Measurements from ENCODE around the gene NFATC2.

NFATC2 gene

GRCh38 chr20:51560042-51560441 lies 17.5 kb upstream of the NFATC2 start:
- H3K27me3 ChIP-seq (ENCODE audit: insufficient read depth, poor library complexity, severe bottlenecking) = peaks cover 39% of the 10 kb centered on the region
- H3K4me3 ChIP-seq (replicated peaks; ENCODE audit: insufficient read depth, low read length) = no peak overlapping the region
- no peak overlapping the region for H3K27ac ChIP-seq (replicated peaks)
- no peak for DNase-seq (ENCODE audit: low read depth in 1 of 2, low spot score in 1 of 2)
- TF ChIP-seq SPI1 (IDR thresholded peaks at IDR 0.05; ENCODE audit: borderline replicate concordance, low read depth) (no peak), POLR2AphosphoS5 (IDR thresholded peaks at IDR 0.05; ENCODE audit: low read depth) (no peak), GABPA (IDR thresholded peaks at IDR 0.05; ENCODE audit: low read depth) (no peak), CTCF (IDR thresholded peaks at IDR 0.05; ENCODE audit: insufficient read depth, low read length) (no peak)
- TF ChIP-seq, protein P1, sequence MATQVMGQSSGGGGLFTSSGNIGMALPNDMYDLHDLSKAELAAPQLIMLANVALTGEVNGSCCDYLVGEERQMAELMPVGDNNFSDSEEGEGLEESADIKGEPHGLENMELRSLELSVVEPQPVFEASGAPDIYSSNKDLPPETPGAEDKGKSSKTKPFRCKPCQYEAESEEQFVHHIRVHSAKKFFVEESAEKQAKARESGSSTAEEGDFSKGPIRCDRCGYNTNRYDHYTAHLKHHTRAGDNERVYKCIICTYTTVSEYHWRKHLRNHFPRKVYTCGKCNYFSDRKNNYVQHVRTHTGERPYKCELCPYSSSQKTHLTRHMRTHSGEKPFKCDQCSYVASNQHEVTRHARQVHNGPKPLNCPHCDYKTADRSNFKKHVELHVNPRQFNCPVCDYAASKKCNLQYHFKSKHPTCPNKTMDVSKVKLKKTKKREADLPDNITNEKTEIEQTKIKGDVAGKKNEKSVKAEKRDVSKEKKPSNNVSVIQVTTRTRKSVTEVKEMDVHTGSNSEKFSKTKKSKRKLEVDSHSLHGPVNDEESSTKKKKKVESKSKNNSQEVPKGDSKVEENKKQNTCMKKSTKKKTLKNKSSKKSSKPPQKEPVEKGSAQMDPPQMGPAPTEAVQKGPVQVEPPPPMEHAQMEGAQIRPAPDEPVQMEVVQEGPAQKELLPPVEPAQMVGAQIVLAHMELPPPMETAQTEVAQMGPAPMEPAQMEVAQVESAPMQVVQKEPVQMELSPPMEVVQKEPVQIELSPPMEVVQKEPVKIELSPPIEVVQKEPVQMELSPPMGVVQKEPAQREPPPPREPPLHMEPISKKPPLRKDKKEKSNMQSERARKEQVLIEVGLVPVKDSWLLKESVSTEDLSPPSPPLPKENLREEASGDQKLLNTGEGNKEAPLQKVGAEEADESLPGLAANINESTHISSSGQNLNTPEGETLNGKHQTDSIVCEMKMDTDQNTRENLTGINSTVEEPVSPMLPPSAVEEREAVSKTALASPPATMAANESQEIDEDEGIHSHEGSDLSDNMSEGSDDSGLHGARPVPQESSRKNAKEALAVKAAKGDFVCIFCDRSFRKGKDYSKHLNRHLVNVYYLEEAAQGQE (IDR thresholded peaks at IDR 0.05; ENCODE audit: insufficient replicate concordance, low read depth) = no peak

DNA sequence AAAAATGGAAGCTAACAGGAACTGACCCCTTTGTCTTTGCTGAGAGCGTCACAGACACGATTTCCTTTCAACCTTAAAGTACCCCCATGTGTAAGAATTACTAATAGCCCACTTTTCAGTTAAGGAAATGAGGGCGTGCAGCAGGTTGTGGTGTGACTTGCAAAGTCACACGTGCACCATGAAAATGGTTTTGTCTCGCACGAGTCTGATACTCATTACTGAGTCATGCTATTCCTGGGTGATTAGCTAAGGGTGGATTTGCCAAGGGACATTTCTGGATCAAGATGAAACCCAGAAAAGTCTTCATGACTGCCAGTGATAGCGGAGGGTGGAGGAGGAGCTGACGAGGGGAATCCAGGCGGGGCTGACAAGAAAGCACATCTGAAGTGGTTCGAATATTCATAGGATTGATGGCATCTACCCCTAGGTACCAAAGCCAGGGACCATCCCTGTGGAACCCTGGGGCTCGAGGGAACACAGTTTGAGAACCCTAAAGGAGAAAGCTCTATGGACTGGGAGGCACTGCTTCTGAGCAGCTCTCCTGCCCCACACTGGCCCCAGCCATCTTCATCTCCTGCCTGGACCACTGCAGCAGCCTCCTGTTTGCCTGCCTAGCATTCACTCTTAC lies 12.1 kb upstream of the NFATC2 start:
- no peak for TF ChIP-seq POLR2AphosphoS5 (IDR thresholded peaks at IDR 0.05; ENCODE audit: low read depth)
- TF ChIP-seq, protein P1 (IDR thresholded peaks at IDR 0.05; ENCODE audit: insufficient replicate concordance, low read depth) = no peak
- H3K27ac ChIP-seq (replicated peaks) = no peak overlapping the region
- H3K27me3 ChIP-seq (ENCODE audit: insufficient read depth, poor library complexity, severe bottlenecking) = no peaks in the 10 kb centered on the region
- no peak overlapping the region for H3K4me3 ChIP-seq (replicated peaks; ENCODE audit: insufficient read depth, low read length)
- DNase-seq (ENCODE audit: low read depth in 1 of 2, low spot score in 1 of 2) = no peak

DNA sequence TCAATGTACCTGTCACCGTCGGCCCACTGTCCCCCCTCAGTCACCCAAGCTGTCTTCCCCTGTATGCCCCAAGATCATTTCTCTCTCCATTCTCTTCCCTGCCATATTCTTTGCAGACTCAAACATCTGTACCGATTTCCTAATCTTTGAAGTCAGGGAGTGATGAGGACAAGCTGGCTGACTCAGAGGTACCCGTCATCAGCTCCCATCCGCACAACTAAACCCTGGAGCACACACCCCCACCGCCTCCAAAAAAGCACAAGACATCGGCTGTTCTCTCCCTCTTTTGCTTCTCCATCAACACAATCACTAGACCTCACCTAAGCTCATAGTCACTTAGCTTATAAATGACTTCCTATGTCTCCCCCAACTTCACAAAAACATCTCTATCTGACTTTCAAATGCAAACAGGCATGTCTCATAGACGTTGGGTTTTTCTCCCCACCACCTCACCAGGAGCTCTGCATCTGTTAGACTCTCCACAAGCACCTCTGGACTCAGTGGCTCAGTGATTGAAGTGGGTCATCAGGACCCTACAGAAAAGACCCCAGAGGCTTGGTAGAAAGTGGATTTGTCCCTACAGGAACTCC lies 11.5 kb upstream of the NFATC2 start:
- no peak for DNase-seq (ENCODE audit: low read depth in 1 of 2, low spot score in 1 of 2)
- no peak overlapping the region for H3K27ac ChIP-seq (replicated peaks)
- H3K4me3 ChIP-seq (replicated peaks; ENCODE audit: insufficient read depth, low read length) = no peak overlapping the region
- no peaks in the 10 kb centered on the region for H3K27me3 ChIP-seq (ENCODE audit: insufficient read depth, poor library complexity, severe bottlenecking)
- TF ChIP-seq POLR2AphosphoS5 (IDR thresholded peaks at IDR 0.05; ENCODE audit: low read depth) = no peak
- TF ChIP-seq GABPA (IDR thresholded peaks at IDR 0.05; ENCODE audit: low read depth) = no peak
- no peak for TF ChIP-seq CTCF (IDR thresholded peaks at IDR 0.05; ENCODE audit: insufficient read depth, low read length)
- TF ChIP-seq, protein P1 (IDR thresholded peaks at IDR 0.05; ENCODE audit: insufficient replicate concordance, low read depth) = no peak
- TF ChIP-seq SPI1 (IDR thresholded peaks at IDR 0.05; ENCODE audit: borderline replicate concordance, low read depth) = no peak

Measured in HL-60 (cell line).